SH-SY5Y (cell line): Measurements from ENCODE around the gene LEKR1.

Experiments
- GATA2 ChIP-seq: IDR thresholded peaks from 2 replicates; pipeline ENCODE4 v1.6.1; 2011; ENCODE audit warnings: mild to moderate bottlenecking, low read depth, low read length
- GATA3 ChIP-seq: IDR thresholded peaks from 2 replicates; pipeline ENCODE4 v1.6.1; 2011; ENCODE audit warnings: low read depth, mild to moderate bottlenecking, low read length, moderate library complexity

DNA sequence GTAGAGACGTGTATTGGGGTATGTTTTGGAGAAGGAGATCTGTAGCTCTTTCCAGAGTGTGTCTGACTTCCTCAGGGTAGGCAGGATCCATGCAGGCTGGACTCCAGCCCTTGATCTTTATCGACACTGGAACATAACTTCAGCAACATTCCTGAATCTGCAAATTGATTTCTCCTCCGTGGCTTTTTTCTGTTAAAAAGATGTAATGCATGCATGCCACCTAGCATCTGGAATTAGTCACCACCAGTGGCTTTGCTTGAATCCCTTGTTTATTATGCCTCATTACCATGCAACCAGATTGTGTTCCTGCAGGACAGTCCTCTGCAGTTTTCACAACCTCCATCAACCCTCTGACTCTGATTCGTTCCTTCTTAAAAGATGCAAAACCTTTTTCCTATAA, 247.7 kb downstream of the LEKR1 start:
- peak; percentile 84 for TF ChIP-seq GATA2
- TF ChIP-seq GATA3 = peak; percentile 68
